GM18499 (cell line): ENCODE data around the gene SUPT20H.

Experiments used
- ATAC-seq: cut with Tn5 transposase; IDR thresholded peaks from one replicate; pipeline ENCODE4 v1.9.1; 2021; ENCODE audit warnings: moderate number of reproducible peaks; ENCODE audit not compliant: insufficient read depth, unreplicated experiment

Gene SUPT20H

DNA sequence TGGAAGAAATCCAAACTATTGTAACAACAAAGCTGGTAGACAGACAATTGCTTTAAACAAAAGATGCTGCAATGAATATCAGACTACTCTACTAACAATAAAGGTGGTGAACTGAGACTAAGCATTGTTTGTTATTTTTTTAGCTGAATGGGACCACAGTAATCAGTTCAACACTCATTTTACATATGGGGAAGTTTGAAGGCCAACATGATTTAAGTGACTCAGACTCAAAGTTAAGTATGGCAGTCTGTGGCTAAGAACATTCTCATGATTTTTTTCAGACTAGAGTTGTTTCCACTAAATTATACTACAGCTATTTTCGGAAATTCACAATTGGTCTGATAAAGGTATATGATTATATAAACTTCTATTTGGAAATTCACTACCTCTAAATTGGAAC, 48.5 kb downstream of the SUPT20H start:
- no peak for ATAC-seq

- ATAC-seq, result no peak
Observed at GRCh38 chr13:37010424-37010823, 49.1 kb downstream of the SUPT20H start.

- ATAC-seq, result no peak
Observed at GRCh38 chr13:37009692-37010091, 49.8 kb downstream of the SUPT20H start.

DNA sequence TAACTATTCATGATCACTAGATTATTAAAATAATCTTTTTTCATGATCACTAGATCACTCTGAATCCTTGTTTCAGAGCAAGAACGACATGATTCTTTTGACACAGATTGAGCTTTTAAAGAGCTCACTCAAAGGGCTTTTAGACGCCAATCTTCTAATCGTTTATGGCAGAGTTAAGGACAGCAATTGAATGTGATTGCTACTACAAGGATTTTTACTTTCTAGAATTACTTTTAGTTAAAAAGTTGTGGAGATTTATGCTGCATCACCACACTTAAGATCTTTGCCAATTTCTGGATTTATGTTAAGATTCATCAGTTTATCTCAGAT, 57.6 kb downstream of the SUPT20H start:
- no peak for ATAC-seq

DNA sequence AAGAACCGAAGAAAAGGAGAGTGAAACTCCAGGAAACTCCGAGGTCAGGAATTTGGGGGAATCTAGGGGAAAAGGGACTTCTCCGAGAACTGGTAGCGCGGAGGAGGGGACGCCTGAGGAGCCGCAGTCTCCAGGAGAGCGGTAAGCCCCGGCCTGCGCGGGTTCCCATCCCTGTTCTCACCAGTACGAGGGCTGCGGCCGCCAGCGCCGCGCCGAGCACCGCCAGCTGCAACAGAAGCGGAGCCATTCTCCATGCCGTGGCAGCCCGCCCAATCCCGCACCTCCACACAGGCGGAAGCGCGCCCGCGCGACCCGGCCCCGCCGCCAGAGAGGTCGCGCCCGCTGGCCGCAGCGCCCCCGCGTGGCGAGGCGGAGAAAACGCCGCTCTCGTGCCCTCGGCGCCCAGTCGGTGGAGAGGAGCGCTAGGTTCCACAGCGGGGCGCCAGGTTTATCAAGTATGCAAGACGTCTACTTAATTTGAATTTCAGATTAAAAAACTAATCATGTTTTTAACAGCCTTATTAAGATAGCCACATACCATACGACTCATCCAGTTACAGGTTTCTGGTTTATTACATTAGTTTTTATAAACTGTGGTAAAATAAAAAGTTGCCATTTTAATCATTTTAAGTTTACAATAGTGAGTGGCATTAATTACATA, 60.3 kb downstream of the SUPT20H start, which contains the start of gene ALG5:
Gene ALG5 (minus strand): TSS at position 287 of the 661 bp plus-strand sequence. CDS start 40 bp downstream, at position 247.
- ATAC-seq, result peak; percentile 40

DNA sequence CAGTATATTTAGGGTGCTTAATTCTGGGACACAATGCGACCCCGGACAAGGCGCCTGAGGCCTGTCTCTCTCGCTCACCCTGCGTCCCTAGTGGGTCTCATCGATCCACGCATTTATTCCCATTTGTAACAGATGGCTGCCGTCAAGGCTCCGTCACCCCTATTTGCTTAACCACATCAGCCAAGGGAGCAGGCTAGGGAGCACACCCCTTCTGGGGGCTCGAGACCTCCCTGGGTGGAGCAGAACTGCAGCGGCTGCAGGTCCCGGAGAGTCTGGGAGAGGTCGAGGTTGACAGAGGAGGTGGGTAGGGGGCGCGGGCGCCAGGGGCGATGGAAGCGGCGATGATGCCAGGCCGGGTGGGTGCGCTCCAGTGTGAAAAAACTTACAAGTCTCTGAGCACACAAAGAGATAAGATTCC, 60.9 kb downstream of the SUPT20H start:
- ATAC-seq, result no peak

DNA sequence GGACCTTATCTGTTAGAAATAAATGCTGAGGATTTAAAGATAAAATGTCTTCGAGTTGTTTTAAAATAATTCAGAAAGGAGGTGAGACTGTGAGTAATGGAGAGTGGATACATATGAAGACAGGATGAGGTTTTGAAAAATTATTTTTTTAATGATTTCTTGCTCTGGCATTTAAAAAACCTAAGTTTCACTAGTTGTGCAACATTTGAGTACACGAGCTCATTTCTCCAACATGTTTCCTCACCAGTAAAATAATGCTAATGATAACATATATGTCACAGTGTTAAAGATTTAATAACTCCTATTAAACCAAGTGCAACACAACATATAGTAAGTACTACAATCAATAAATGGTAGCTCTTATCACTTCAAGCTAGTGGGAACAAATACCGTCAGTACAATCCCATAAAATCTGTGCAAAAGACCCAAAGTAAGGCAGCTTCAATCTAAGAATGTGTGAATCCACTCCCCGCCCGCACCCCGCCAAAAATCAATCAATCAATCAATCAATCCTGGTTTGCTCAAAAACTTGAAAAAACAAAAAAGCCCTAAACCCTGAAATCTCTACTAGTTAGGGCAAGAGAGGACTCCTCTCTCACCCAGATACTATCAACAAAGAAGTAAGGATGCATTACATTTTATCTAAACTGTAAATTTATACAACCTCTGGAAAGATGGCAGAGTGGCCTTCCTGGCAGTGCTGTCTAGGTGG, 61.6 kb downstream of the SUPT20H start:
- ATAC-seq, result no peak

DNA sequence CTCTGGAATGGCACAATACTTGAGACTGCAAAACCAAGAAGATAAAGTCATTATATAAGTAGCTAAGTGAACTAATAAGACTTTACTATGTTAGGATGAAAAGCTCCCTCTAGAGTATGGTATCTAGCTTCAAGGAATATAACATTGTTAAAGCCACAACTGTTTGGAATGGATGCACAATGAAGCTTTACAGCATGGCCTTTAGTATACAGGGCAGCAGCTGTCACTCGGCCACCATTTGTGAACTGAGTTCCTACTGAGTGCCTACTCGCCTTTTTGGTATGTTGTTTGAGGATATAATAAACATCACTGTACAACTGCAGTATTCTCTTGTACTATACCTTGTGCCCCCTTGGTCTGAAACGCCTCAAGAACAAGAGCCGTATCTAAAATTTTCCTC, 67.1 kb downstream of the SUPT20H start:
- no peak for ATAC-seq

DNA sequence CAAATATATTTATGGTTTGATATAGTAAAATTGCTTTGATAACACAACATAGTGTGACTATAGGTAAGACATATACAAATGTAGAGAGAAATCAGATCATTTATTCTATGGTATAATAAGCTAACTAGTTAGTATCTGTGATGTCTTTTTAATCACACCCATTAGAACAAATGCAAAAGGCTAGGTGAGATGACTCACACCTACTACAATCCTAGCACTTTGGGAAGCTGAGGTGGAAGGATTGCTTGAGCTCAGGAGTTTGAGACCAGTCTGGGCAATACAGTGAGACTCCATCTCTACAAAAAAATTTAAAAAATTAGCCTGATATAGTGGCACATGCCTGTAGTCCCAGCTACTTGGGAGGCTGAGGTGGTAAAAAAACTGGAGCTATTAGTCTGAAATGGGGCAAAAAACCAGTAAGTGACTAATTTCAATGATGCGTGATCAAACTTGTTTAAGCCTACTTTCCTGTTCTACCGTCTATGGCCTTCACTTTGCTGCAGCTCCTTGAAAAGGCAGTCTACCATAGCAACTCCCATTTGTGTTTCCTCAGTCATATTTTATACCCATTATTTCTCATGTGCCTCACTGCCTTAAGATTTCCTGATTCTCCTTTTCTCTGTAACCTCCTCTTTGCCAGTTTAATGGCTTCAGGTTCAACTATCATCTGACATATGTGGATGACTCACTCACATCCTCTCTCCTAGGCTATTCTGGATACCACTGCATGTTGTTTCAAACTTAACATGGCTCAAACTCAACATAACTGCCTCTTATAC, 72.8 kb downstream of the SUPT20H start:
- no peak for ATAC-seq

DNA sequence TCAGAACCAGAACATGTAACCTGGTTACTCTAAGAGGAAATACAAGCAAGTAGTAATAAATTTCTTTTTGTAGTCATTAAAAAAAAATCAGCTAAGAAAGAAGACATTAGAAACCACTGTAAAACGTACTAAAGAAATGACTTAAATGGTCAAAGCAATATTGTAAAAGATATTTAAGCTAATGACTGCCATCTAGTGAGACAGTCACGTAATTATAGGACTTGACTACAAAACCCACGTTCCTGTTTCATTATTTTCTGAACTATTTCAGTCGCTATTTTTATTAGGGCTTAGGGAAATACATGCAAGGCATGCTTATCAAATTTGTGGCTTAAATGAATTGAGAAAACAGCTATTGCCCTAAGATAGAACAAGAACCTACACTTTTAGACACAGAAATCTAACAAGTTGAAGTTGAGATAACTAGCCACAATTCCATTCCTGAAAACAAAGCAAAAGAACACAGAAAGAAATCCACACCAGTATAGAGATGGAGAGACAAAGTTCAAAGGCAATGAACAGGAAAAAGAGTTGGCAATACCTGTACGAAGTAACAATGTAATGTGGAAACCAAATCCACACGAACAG, 78.2 kb downstream of the SUPT20H start:
- no peak for ATAC-seq

GRCh38 chr13:36979361-36980050, 80.0 kb downstream of the SUPT20H start:
- ATAC-seq, result no peak

GRCh38 chr13:36975172-36975571, 84.3 kb downstream of the SUPT20H start:
- no peak for ATAC-seq

DNA sequence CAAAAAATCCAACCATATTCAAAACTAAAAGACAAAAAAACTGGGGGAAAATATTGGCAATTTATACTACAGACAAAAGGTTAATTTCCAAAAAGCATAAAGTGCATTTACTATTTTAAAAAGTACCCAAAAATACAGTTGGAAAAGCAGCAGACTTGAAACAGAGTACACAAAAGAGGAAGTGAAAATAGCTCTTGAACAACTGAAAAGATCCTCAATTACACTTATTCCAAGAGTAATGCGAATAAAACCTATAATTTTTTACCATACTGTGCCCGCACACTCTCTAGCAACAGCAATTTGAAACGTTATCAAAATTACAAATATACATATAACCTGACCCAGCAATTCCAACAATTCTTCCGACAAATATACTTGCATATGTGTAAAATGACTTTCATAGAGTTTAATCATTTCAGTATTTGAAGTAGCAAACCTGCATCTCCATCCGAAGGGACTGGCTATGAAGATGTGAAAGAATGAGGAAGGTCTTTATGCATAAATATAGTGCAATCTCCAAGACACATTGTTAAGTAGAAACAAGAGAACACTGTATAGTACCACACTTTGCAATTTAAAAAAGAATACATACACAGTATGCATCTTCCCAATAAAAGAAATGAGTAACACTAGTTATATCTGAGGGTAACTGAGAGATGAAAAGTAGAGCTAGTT, 85.7 kb downstream of the SUPT20H start:
- peak; percentile 83 for ATAC-seq

DNA sequence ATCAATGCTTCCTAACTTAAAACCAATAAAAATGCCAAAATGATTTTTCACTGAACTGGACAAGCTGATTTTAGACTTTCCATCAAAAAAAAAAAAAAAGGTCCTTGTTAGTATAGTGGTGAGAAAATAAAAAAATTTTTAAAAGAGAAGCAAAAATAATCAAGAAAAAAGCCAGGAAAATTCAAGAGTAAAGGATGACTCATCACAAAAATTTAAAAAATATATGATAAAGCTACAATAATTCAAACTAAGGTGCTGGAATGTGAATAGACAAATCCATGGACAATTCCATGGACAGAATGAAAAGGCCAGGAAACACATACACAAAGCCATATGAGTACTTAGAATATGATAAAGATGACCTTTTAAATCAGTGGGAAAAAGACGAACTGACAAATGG, 86.5 kb downstream of the SUPT20H start:
- ATAC-seq, result no peak

- no peak for ATAC-seq
Observed at GRCh38 chr13:36966404-36966803, 93.1 kb downstream of the SUPT20H start.

DNA sequence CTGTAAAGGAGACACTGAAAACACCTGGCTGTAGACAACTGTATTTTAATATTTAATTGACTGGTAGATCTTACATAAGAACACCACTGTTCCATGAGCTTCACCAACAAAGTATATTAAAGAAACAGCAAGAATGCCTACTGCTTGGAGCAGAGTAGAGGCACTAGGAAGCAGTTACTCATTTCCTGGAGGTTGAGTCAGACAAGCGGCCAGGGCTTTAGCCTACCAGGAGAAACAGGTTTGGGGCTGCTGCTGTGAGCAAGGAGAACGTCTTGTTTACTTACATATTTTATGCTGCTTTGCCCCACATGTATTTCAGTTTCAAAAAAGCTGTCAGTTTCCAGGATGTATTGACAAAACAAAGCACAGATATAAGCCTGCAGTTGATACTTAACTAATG, 93.7 kb downstream of the SUPT20H start:
- no peak for ATAC-seq

- ATAC-seq, result no peak
Observed at GRCh38 chr13:36959456-36960116, 99.9 kb downstream of the SUPT20H start.
